Mucosa of stomach (tissue), 1 donor: ENCODE data around the gene TRIM31.
A peak's percentile ranks its signal among the peaks of the same experiment; 100 is the strongest.

Experiments
- H3K27me3 ChIP-seq: one replicate; pipeline ENCODE4 v1.7.0; 2013; ENCODE audit warnings: mild to moderate bottlenecking, low read length; ENCODE audit not compliant: control insufficient read depth, insufficient read depth
- H3K36me3 ChIP-seq: one replicate; pipeline ENCODE4 v1.7.0; 2013; ENCODE audit warnings: low read length; ENCODE audit not compliant: control insufficient read depth, insufficient read depth
- H3K4me1 ChIP-seq: one replicate; pipeline ENCODE4 v1.7.0; 2013; ENCODE audit warnings: mild to moderate bottlenecking, low read length; ENCODE audit not compliant: control insufficient read depth, insufficient read depth
- H3K4me3 ChIP-seq: one replicate; pipeline ENCODE4 v1.7.0; 2013; ENCODE audit warnings: low read length
- H3K9ac ChIP-seq: one replicate; pipeline ENCODE4 v1.7.0; 2013; ENCODE audit warnings: mild to moderate bottlenecking, low read length, moderate library complexity
- H3K9me3 ChIP-seq: one replicate; pipeline ENCODE4 v1.7.0; 2013; ENCODE audit warnings: mild to moderate bottlenecking, low read length, moderate library complexity; ENCODE audit not compliant: control insufficient read depth
- donor health status: Pancreatic carcinoma.

The TRIM31 gene

DNA sequence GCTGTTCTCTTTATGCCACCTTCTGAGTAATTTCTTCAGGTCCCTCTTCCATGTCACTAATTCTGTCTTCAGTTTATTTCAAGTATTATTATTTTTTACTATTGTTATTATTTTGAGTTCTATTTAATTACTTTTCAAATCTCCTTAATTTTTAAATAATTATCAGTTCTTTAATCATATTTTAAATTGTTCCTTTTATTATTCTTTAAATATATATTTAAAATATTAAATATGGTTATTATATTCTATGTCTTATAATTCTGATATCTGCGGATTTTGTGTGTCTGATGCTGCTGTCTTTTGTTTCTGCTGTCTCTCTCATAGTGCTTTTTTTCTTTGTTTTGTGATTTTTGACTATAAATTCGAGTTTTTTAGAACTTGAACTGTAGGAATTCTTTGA, 49.6 kb downstream of the TRIM31 start:
- H3K27me3 ChIP-seq, result no peaks in the 10 kb centered on the region
- H3K4me3 ChIP-seq, result no peak overlapping the region
- no peaks in the 10 kb centered on the region for H3K36me3 ChIP-seq
- no peaks in the 10 kb centered on the region for H3K9me3 ChIP-seq
- peaks cover 22% of the 10 kb centered on the region for H3K4me1 ChIP-seq
- no peak overlapping the region for H3K9ac ChIP-seq

DNA sequence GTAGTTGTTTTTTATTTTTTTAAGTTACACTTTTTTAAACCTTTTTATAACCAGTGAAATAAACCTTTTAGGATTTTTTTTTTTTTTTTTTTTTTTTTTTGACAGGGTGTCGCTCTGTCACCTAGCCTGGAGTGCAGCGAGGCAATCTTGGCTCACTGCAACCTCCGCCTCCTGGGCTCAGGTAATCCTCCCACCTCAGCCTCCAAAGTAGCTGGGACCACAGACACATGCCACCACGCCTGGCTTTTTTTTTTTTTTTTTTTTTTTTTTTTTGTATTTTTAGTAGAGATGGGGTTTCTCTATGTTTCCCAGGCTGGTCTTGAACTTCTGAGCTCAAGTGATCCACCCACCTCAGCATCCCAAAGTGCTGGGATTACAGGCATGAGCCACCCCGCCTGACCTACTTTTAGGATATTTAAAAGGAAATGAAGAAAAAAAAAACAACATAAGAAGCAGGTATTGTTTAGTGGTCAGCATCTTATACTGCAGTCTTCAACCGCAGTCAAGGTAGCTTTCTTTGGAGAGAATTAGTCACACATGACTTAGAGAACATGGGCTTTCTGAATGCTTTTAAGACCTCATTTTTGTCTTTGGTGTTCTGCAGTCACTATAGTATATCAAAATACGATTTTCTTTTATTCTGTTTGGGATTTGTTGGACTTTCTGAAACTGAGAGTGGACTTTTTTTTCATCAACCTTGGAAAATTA, 50.3 kb downstream of the TRIM31 start:
- H3K4me3 ChIP-seq, result no peak overlapping the region
- peaks cover 15% of the 10 kb centered on the region for H3K4me1 ChIP-seq
- H3K9me3 ChIP-seq, result no peaks in the 10 kb centered on the region
- peak overlapping the region; percentile 94 for H3K9ac ChIP-seq
- no peaks in the 10 kb centered on the region for H3K36me3 ChIP-seq
- H3K27me3 ChIP-seq, result no peaks in the 10 kb centered on the region

DNA sequence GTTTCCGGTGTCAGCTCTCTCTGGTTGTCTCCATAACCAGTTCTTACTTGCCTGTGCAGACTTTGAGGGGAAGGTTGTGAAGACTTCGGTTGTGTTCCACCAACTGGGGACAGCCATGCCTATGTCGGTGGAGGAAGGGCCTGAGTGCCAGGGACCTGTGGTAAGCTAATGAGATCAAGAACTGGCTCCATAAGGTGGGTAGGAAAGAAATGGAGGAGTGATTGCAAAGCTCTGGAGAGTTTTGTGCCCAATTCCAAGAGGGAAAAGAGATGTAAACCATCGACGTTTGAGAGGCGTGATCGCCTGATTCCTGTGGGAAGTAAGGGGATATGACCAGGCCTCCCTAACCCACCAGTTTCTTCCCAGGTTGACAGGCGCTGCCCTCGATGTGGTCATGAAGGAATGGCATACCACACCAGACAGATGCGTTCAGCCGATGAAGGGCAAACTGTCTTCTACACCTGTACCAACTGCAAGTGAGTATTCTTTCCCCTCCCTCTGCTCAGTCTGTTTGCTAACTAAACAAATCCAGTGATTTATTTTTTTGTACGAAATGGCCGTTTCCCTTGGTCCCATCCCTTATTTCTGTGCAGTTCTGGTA, 50.9 kb downstream of the TRIM31 start:
- H3K27me3 ChIP-seq, result no peaks in the 10 kb centered on the region
- H3K4me1 ChIP-seq, result peaks cover 14% of the 10 kb centered on the region
- peak overlapping the region; percentile 94 for H3K9ac ChIP-seq
- H3K4me3 ChIP-seq, result peak overlapping the region; percentile 77
- no peaks in the 10 kb centered on the region for H3K9me3 ChIP-seq
- H3K36me3 ChIP-seq, result no peaks in the 10 kb centered on the region

DNA sequence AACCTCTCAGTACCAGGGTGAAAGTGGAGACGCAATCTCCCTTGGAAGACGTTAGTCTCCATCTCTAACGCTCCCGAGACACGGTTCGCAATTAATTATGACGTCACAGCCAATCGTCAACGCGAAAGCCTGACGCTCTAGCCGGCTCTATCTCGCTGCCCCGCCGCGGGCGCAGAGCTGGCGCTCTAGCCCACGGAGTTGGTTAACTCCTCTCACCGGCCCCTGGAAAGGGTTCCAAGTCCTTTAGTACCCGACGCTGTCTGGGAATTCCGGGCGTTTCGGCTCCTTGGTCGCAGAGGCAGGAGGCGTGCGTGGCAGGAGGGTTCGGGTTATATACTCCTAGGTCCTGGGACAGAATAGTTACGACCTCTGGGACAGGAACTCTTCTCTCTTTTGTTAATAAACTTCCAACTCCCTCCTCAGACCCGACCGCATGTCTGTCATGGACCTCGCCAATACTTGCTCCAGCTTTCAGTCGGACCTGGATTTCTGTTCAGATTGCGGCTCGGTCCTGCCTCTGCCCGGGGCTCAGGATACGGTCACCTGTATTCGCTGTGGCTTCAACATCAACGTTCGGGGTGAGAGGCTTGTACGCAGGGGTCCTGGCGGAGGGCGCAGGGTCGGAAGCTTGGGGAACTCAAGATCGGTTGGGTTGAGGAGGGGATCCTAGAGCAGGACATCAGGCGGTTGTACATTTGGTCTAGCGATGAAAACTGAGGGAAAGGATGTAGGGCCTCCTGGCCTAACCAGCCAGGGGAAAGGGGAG, 51.6 kb downstream of the TRIM31 start, which contains the start of gene POLR1H:
Gene POLR1H, plus strand, starts transcription at position 174 of the 766 bp plus-strand sequence. Its CDS starts 260 bp downstream, at position 434.
- Histone ChIP-seq H3K9me3 (no peaks in the 10 kb centered on the region), H3K4me3 (peak within 1 kb of the TSS; percentile 77), H3K36me3 (no peaks in the 10 kb centered on the region), H3K27me3 (no peaks in the 10 kb centered on the region), H3K9ac (peak within 1 kb of the TSS; percentile 94), H3K4me1 (peaks cover 14% of the 10 kb centered on the region)

DNA sequence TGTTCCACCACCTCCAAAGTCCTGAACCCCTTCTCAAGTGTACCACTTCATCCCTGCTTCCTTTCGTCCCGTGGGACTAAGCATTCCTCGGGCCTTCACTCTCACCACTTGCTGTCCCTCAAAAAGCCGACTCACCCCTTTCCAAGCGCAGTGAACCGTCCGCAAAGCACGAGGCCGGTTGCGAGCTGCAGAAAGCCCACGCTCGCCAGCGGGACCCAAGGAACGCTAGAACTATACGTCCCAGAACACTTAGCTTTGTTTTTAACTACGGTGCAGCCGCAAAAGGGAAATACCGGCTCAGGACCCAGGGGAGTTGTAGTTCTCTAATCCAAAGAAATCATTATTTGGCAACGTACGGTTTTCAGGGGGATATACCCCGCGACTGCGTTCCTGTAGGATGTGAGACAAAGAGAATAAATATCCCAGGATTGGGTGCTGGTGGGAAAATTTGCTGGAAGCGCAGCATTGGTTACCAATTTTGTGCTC, 52.2 kb downstream of the TRIM31 start:
- Histone ChIP-seq H3K9me3 (no peaks in the 10 kb centered on the region), H3K27me3 (no peaks in the 10 kb centered on the region), H3K36me3 (no peaks in the 10 kb centered on the region), H3K4me1 (peaks cover 8% of the 10 kb centered on the region), H3K9ac (peak overlapping the region; percentile 94), H3K4me3 (peak overlapping the region; percentile 77)

DNA sequence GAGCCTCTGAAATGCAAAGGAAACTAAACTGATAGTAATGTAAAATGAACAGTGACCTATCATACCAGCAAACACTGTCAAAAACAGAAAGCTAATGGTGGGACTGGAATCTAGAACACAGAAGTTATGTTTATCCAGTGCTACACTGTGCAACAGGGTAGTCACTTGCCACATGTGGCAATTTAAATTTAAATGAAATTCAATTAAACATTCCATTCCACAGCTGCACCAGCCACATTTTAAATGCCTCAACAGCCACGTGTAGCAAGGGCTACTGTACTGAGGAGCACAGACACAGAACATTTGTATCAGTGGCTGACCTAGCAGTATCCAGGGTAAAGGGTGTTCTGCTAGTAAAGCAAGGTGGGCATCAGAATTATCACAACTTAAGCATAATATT, 57.4 kb downstream of the TRIM31 start:
- Histone ChIP-seq H3K4me3 (no peak overlapping the region), H3K9me3 (no peaks in the 10 kb centered on the region), H3K4me1 (peaks cover 4% of the 10 kb centered on the region), H3K9ac (no peak overlapping the region), H3K27me3 (no peaks in the 10 kb centered on the region), H3K36me3 (no peaks in the 10 kb centered on the region)

DNA sequence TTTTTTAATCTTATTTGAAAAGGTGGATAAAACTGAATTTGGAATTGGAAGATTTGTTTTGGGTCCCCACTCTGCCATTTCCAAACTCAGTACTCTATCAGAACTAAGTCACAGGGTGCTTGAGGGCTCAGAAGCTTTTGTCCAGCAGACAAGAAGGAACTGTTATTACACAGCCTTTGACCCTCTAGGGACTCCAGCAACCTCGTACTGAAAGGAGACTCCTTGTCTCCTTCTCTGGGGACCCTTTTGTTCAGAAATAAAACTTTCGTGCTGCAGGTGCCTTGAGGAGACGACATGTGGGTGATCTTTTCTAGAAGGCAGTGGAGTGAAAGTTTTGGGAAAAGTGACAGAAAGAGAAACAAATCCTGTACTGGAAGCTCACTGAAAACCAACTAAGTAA, 59.2 kb downstream of the TRIM31 start:
- H3K27me3 ChIP-seq, result no peaks in the 10 kb centered on the region
- H3K36me3 ChIP-seq, result no peaks in the 10 kb centered on the region
- H3K9ac ChIP-seq, result no peak overlapping the region
- no peak overlapping the region for H3K4me3 ChIP-seq
- H3K4me1 ChIP-seq, result no peaks in the 10 kb centered on the region
- no peaks in the 10 kb centered on the region for H3K9me3 ChIP-seq
